ENCODE data around the gene RMND1.
A peak's percentile ranks its signal among the peaks of the same experiment; 100 is the strongest.

The RMND1 gene

DNA sequence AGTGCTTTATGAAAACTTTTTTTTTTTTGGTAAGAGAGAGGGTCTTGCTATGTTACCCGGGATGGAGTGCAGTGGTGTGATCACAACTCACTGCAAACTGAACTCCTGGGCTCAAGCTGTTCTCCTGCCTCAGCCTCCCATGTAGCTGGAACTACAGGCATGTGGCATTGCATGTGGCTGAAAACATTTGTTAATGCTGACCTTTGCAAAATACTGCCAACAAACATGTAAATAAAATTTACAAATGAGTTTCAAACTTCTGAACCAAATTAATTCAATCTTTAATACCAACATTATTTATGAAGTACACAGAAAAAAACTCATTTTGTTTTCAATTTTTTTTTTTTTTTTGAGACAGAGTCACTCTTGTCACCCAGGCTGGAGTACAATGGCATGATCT lies 34.4 kb downstream of the RMND1 start:
- DNase-seq (ENCODE audit: low read depth), result no peak

GRCh38 chr6:151414641-151415260 lies 37.2 kb downstream of the RMND1 start:
- no peak for DNase-seq (ENCODE audit: low read depth)

GRCh38 chr6:151413372-151414145 lies 38.4 kb downstream of the RMND1 start:
- no peak for DNase-seq (ENCODE audit: low read depth)

DNA sequence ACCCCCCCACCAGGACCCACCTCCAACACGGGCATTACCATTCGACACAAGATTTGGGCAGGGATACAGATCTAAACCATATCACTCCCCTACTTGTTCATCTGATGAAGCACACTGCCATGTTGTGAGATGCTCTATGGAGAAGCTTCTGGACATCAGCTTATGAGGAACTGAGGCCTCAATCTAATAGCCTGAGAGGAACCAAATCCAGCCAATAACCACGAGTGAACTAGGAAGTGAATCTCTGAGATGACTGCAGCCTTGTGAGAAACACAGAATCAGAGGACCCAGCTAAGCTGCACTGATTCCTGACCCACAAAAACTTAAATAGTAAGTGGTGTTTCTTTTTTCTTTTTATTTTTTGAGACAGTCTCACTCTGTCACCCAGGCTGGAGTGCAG lies 39.0 kb downstream of the RMND1 start:
- no peak for DNase-seq (ENCODE audit: low read depth)

DNA sequence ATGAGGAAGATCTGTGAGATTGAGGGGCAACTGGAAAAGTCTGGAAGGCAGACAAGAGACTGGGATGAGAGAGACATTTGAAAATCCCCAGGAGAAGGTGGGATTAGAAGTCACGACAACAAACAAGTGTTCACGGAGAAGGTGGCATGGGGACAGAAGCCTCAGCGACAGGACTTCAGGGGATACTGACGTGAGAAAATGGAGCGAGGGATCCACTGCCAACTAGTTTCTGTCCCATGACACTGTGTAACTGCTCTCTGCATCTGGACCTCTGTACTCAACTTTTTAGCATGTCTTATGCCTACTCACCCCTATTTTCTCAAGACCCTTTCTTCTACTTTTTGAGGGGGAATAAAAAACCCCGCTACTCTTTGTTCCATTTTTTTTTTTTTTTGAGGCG lies 42.2 kb downstream of the RMND1 start:
- no peak for DNase-seq (ENCODE audit: low read depth)

DNA sequence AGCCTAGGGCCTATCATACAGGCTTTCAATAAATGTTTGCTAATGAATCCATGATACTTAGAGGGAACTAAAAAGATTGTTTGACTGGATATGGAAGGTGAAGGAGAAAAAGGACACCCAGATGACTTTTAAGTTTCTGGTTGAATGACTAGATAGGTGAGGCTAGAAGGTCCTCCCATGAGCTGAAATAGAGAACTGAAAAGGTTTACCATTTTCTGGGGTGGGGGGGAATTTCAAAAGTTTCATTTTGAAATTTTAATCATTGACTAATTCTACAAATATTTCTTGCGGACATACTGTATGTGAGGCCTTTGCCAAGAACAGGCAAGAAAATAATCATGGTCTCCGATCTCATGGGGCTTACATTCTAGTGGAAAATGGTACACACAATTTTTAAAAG lies 42.7 kb downstream of the RMND1 start:
- DNase-seq (ENCODE audit: low read depth), result no peak

DNA sequence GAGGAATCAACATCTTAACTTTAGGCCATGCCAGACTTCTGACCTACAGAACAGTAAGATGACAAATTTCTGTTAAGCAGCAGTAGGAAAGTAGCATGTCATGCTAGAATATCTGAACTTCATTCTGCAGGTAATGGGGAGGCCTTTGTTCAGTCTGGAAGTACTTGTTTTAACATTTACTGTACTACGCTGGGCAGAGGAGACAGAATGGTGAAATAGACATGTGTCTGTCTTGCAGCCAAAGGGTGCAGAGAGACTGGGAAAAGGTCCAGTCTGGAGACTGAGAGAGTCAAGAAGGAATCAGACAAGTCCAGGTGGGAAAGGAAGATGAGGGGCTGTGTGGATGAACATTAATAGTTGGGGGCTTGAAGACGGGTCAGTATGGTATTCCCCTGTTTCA lies 43.1 kb downstream of the RMND1 start:
- no peak for DNase-seq (ENCODE audit: low read depth)

- DNase-seq (ENCODE audit: low read depth), result no peak
Measured at GRCh38 chr6:151403919-151404308, 48.0 kb downstream of the RMND1 start.

GRCh38 chr6:151402228-151402627 lies 49.7 kb downstream of the RMND1 start:
- DNase-seq (ENCODE audit: low read depth), result no peak

DNA sequence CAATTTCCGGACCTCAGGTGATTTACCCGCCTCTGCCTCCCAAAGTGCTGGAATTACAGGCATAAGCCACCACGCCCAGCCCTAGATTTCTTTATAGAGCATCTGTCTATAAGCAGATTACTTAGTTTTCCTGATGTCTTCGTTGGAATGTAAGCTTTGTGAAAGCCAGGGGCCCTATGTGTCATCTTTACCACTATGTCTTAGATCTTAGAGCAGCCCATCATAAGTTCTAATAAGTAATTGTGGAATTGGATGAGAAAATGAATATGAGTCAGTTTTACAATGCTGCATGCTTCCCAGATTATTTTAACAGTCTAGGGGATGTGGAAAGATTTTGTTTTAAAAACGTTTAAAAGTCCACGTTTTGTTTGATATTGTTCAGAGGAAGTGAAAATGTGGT lies 51.5 kb downstream of the RMND1 start:
- DNase-seq (ENCODE audit: low read depth), result peak; percentile 60

DNA sequence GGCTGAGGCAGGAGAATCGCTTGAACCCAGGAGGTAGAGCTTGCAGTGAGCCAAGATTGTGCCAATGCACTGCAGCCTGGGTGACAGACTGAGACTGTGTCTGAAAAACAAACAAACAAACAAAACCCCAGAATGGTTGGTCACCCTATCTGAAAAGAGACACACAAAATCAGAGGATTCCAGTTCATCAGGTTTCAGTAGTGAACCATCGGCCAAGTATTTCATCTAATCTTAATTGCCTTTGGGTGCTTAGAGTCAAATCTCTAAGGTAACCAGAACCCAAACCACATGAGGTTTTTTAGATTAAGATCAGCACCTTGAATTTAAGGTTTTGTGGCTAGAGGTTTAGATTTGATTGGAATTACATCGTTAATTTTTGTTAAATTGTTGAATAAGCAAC lies 52.2 kb downstream of the RMND1 start:
- peak; percentile 49 for DNase-seq (ENCODE audit: low read depth)

GRCh38 chr6:151393410-151393809 lies 58.5 kb downstream of the RMND1 start:
- DNase-seq (ENCODE audit: low read depth), result no peak

- DNase-seq (ENCODE audit: low read depth), result no peak
Measured at GRCh38 chr6:151392427-151392826, 59.5 kb downstream of the RMND1 start.

- DNase-seq (ENCODE audit: low read depth), result peak; percentile 77
Measured at GRCh38 chr6:151391471-151392413, 60.2 kb downstream of the RMND1 start, which contains the start of gene ZBTB2. Gene ZBTB2, minus strand, starts transcription at chr6:151391559. Its CDS starts 17,922 bp downstream, at chr6:151373637.

- DNase-seq (ENCODE audit: low read depth), result peak; percentile 63
Measured at GRCh38 chr6:151390851-151391470, 61.0 kb downstream of the RMND1 start.

GRCh38 chr6:151390276-151390850 lies 61.6 kb downstream of the RMND1 start:
- DNase-seq (ENCODE audit: low read depth), result peak; percentile 97

DNA sequence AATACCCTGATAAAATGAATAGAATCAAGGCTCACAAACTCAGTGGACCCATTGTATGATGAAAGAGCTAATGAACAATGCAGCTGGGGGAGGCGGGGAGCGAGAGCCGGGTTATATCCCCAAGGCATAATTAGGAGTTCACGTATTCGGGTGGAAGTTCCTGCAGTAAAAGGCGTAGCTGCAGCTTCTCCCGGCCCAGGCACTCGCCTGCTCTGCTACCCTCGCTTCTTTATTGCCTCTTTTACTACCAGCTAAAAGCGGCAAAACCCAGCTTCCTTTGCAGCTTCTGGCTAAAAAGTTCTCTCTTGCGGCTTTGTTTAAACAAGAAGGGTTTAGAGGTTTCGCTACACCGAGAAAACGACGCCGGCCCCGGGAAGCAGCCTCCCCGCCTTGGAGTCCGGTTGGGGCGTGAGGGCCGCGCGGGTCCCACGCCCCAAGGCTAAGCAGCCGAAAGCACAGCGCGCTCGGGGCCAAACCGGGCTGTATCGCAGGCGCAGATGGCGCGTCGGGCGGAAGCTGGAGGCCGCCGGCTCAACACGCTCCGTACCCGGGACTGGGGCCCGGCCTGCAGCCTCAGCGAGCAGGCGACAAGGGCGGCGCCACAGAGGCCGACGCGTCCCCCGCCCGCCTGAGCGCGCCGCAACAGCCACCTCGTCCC lies 62.2 kb downstream of the RMND1 start:
- DNase-seq (ENCODE audit: low read depth), result peak; percentile 68

GRCh38 chr6:151388997-151389617 lies 62.8 kb downstream of the RMND1 start:
- DNase-seq (ENCODE audit: low read depth), result no peak

DNA sequence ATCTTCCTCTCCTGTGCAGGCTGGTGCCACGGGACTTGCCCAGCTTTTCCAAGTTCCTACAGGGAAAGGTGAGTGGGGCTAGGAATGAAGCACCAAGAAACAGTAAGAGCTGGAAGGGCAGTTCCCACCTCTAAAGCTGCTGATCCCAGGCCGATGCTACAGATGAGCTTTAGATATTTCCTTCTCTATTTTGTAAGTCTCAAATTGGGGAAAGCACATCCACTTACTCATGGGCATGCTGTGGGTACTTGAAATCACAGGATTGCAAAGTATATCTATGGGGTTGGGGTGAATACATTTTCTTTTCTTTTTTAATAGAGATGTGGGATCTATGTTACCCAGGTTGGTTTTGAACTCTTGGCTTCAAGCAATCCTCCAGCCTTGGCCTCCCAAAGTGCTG lies 63.7 kb downstream of the RMND1 start:
- no peak for DNase-seq (ENCODE audit: low read depth)

DNA sequence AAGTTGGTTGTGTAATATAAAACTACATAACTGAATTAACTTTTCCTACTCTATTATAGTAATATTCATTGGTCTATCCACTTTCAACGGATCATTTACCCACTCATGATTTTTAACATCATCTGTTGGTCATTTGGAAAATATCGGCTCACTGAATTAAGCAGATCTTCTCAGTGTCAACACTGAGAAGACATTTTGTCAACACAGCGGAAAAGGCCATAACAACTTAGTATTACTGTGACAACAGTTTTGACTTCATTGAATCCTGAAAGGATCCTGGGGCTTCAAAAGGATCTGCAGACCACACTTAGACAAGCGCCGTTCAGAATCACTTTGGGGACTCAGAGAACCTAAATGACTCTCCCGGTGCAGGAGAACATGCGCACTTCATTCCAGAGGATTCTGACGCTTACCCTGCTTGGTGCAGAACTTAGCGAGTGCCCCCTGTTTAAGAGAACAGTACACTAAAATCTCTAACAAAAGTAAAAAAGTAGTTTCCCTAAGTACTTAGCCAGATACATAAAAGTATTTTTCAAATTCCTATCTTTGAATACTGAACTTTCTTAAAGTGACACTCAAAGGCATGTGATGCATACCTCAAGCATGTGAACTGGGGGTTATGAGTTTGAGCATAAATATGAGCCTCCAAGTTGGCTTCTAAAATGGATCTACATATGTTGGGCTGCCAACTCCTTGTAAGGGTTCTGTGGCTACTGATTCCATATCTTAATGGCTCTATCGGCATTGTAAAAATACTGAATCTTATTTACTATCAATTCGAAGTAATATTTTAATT lies 64.6 kb downstream of the RMND1 start:
- DNase-seq (ENCODE audit: low read depth), result peak; percentile 64
